Measurements from ENCODE around the gene TACC3.

DNA sequence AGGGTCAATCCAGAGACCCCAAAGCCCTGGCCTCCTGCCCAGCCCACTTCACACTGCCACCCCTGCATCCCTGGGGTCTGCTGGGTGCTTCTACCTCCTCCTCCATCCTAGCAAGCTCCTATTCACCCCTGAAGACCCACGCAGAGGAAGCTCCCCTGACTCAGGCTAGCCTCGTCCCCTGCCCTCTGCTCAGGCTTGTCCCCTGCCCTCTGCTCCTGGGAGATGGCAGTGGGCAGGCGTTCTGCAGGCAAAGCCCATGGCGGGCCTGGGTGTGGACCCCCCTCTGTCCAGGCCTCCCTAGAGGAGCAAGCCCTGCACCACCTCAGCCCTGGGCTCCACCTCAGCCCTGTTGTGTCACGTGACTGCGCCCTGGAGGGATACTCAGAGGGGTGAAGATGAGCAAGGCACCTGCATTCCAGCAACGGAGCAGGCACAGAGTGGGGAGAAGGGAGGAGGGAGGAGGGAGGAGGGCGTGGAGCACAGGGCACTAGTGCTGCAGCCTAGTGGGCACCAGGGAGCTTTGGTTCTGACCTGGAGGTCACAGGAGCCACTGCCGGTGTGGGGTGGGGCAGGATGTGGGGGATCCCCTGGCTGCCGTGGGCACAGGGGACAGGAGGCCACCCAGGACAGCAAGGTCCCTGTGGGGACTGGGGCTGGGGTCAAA, 44.2 kb downstream of the TACC3 start:
- TF ChIP-seq CTCF (IDR thresholded peaks at IDR 0.05) (no peak), ZFX (IDR thresholded peaks at IDR 0.05; ENCODE audit: borderline replicate concordance) (no peak)

All from 22Rv1 (cell line).